Measurements from ENCODE around the gene BMP2K. TPM values are rescaled to one million over a fixed set of nuclear protein-coding genes. Genes with fewer than 3 reads are reported as not detected.

The BMP2K gene
- total and polyA plus RNA-seq, 5 donors, result 12.1 to 62.7 (median 52.7) TPM

GRCh38 chr4:78937837-78938236 is 161.7 kb downstream of the BMP2K start:
- Histone ChIP-seq H3K27ac (ENCODE audit: low read length) (no peak overlapping the region), H3K27me3 (ENCODE audit: control insufficient read depth, insufficient read depth) (no peaks in the 10 kb centered on the region), H3K4me1 (ENCODE audit: control insufficient read depth, insufficient read depth, low read length) (no peaks in the 10 kb centered on the region), H3K9me3 (ENCODE audit: control insufficient read depth, low read length) (no peaks in the 10 kb centered on the region), H3K4me3 (ENCODE audit: low read length) (no peak overlapping the region)
- intact Hi-C loops (cut with DNase I), result no loop called here
- ATAC-seq, result no peak
- no peak for DNase-seq
- WGBS, result 91% methylated on average over 4 of the region's 4 CpGs

GRCh38 chr4:78938474-78938867 is 162.3 kb downstream of the BMP2K start:
- ATAC-seq (no peak), DNase-seq (no peak)
- 5% methylated on average over 7 of the region's 7 CpGs for whole genome bisulfite sequencing
- Histone ChIP-seq H3K9me3 (ENCODE audit: control insufficient read depth, low read length) (no peaks in the 10 kb centered on the region), H3K4me1 (ENCODE audit: control insufficient read depth, insufficient read depth, low read length) (no peaks in the 10 kb centered on the region), H3K27ac (ENCODE audit: low read length) (no peak overlapping the region), H3K4me3 (ENCODE audit: low read length) (peak overlapping the region; percentile 53), H3K27me3 (ENCODE audit: control insufficient read depth, insufficient read depth) (no peaks in the 10 kb centered on the region)
- intact Hi-C loops (cut with DNase I), result no loop called here

GRCh38 chr4:78938868-78939666 is 162.9 kb downstream of the BMP2K start, which contains the start of gene PAQR3:
TSS of gene PAQR3 (minus strand) at chr4:78939438. CDS start at chr4:78939224, 214 bp downstream.
- Histone ChIP-seq H3K4me3 (ENCODE audit: low read length) (peak within 1 kb of the TSS; percentile 53), H3K9me3 (ENCODE audit: control insufficient read depth, low read length) (no peaks in the 10 kb centered on the region), H3K27me3 (ENCODE audit: control insufficient read depth, insufficient read depth) (no peaks in the 10 kb centered on the region), H3K4me1 (ENCODE audit: control insufficient read depth, insufficient read depth, low read length) (no peaks in the 10 kb centered on the region), H3K27ac (ENCODE audit: low read length) (no peak within 1 kb of the TSS)
- intact Hi-C loops (cut with DNase I), result no loop called here
- under 1% methylated on average over 77 of the region's 77 CpGs for WGBS
- DNase-seq (peak; percentile 88 to 96 (median 96)), ATAC-seq (peak; percentile 99)

GRCh38 chr4:78939667-78940008 is 163.5 kb downstream of the BMP2K start:
- Histone ChIP-seq H3K27ac (ENCODE audit: low read length) (no peak overlapping the region), H3K27me3 (ENCODE audit: control insufficient read depth, insufficient read depth) (no peaks in the 10 kb centered on the region), H3K4me1 (ENCODE audit: control insufficient read depth, insufficient read depth, low read length) (no peaks in the 10 kb centered on the region), H3K9me3 (ENCODE audit: control insufficient read depth, low read length) (no peaks in the 10 kb centered on the region), H3K4me3 (ENCODE audit: low read length) (peak overlapping the region; percentile 53)
- no peak for DNase-seq
- ATAC-seq, result no peak
- under 1% methylated on average over 9 of the region's 9 CpGs for WGBS
- intact Hi-C loops (cut with DNase I), result no loop called here

- H3K4me1 ChIP-seq (ENCODE audit: control insufficient read depth, insufficient read depth, low read length), result no peaks in the 10 kb centered on the region
- H3K9me3 ChIP-seq (ENCODE audit: control insufficient read depth, low read length), result no peaks in the 10 kb centered on the region
- 97% methylated on average over 5 of the region's 5 CpGs for WGBS
- no peak for DNase-seq
- no peaks in the 10 kb centered on the region for H3K27me3 ChIP-seq (ENCODE audit: control insufficient read depth, insufficient read depth)
- intact Hi-C loops (cut with DNase I), result no loop called here
- no peak overlapping the region for H3K27ac ChIP-seq (ENCODE audit: low read length)
- no peak for ATAC-seq
- no peak overlapping the region for H3K4me3 ChIP-seq (ENCODE audit: low read length)
Measured at GRCh38 chr4:78940752-78941151, 164.6 kb downstream of the BMP2K start.

- 64% methylated on average over 1 of the region's 1 CpG for WGBS
- intact Hi-C loops (cut with DNase I), result no loop called here
- DNase-seq, result no peak
- no peak for ATAC-seq
- Histone ChIP-seq H3K27ac (ENCODE audit: low read length) (no peak overlapping the region), H3K4me1 (ENCODE audit: control insufficient read depth, insufficient read depth, low read length) (no peaks in the 10 kb centered on the region), H3K4me3 (ENCODE audit: low read length) (no peak overlapping the region), H3K9me3 (ENCODE audit: control insufficient read depth, low read length) (no peaks in the 10 kb centered on the region), H3K27me3 (ENCODE audit: control insufficient read depth, insufficient read depth) (no peaks in the 10 kb centered on the region)
Measured at GRCh38 chr4:78944381-78944780, 168.2 kb downstream of the BMP2K start.

- H3K4me3 ChIP-seq (ENCODE audit: low read length), result no peak overlapping the region
- DNase-seq, result no peak
- no peaks in the 10 kb centered on the region for H3K4me1 ChIP-seq (ENCODE audit: control insufficient read depth, insufficient read depth, low read length)
- WGBS, result 89% methylated on average over 3 of the region's 3 CpGs
- intact Hi-C loops (cut with DNase I), result no loop called here
- H3K27me3 ChIP-seq (ENCODE audit: control insufficient read depth, insufficient read depth), result no peaks in the 10 kb centered on the region
- ATAC-seq, result no peak
- no peak overlapping the region for H3K27ac ChIP-seq (ENCODE audit: low read length)
- no peaks in the 10 kb centered on the region for H3K9me3 ChIP-seq (ENCODE audit: control insufficient read depth, low read length)
Measured at GRCh38 chr4:78945651-78946179, 169.6 kb downstream of the BMP2K start.

- Histone ChIP-seq H3K27ac (ENCODE audit: low read length) (no peak overlapping the region), H3K9me3 (ENCODE audit: control insufficient read depth, low read length) (no peaks in the 10 kb centered on the region), H3K27me3 (ENCODE audit: control insufficient read depth, insufficient read depth) (no peaks in the 10 kb centered on the region), H3K4me1 (ENCODE audit: control insufficient read depth, insufficient read depth, low read length) (no peaks in the 10 kb centered on the region), H3K4me3 (ENCODE audit: low read length) (no peak overlapping the region)
- intact Hi-C loops (cut with DNase I), result loop anchor here in 3 of 4 donors (5.0 to 10.0 kb wide), 5 partner anchors 635 to 1385 kb away; partner anchors contain the start of gene CFAP299 (in 1 of the 3)
- ATAC-seq, result no peak
- no peak for DNase-seq
- WGBS, result 73% methylated on average over 1 of the region's 1 CpG
Measured at GRCh38 chr4:78949735-78950134, 173.6 kb downstream of the BMP2K start.

- 58% methylated on average over 3 of the region's 3 CpGs for WGBS
- Histone ChIP-seq H3K4me1 (ENCODE audit: control insufficient read depth, insufficient read depth, low read length) (no peaks in the 10 kb centered on the region), H3K9me3 (ENCODE audit: control insufficient read depth, low read length) (no peaks in the 10 kb centered on the region), H3K27ac (ENCODE audit: low read length) (no peak overlapping the region), H3K4me3 (ENCODE audit: low read length) (no peak overlapping the region), H3K27me3 (ENCODE audit: control insufficient read depth, insufficient read depth) (no peaks in the 10 kb centered on the region)
- ATAC-seq (peak; percentile 45 to 71), DNase-seq (no peak)
- intact Hi-C loops (cut with DNase I), result loop anchor here in 3 of 4 donors (5.0 to 10.0 kb wide), 5 partner anchors 633 to 1383 kb away; partner anchors contain the start of gene CFAP299 (in 1 of the 3)
Measured at GRCh38 chr4:78951862-78952472, 175.8 kb downstream of the BMP2K start.

- no peaks in the 10 kb centered on the region for H3K4me1 ChIP-seq (ENCODE audit: control insufficient read depth, insufficient read depth, low read length)
- DNase-seq, result no peak
- WGBS, result 81% methylated on average over 5 of the region's 5 CpGs
- no peaks in the 10 kb centered on the region for H3K27me3 ChIP-seq (ENCODE audit: control insufficient read depth, insufficient read depth)
- H3K9me3 ChIP-seq (ENCODE audit: control insufficient read depth, low read length), result no peaks in the 10 kb centered on the region
- H3K27ac ChIP-seq (ENCODE audit: low read length), result no peak overlapping the region
- no peak for ATAC-seq
- intact Hi-C loops (cut with DNase I), result loop anchor here in 3 of 4 donors (5.0 to 10.0 kb wide), 5 partner anchors 632 to 1382 kb away; partner anchors contain the start of gene CFAP299 (in 1 of the 3)
- no peak overlapping the region for H3K4me3 ChIP-seq (ENCODE audit: low read length)
Measured at GRCh38 chr4:78953231-78953630, 177.1 kb downstream of the BMP2K start.
